Prostate gland (tissue), 2 donors: ENCODE data around the gene TMEM40.

Experiments
- CTCF ChIP-seq, 4 experiments: fragments of 200-600 bp in 2 of 4; fragments of 450-650 bp in 2 of 4; sonication (generic) in 2 of 4; IDR thresholded peaks; 1 replicate in 3 of 4; 2 replicates in 1 of 4; pipeline ENCODE4 v1.5.1; 2016 to 2019; ENCODE audit warnings: antibody characterized with exemption in 4 of 4, mild to moderate bottlenecking in 2 of 4, moderate library complexity in 2 of 4
- POLR2A ChIP-seq: fragments of 450-650 bp; IDR thresholded peaks from one replicate; pipeline ENCODE4 v1.6.1; 2016; ENCODE audit warnings: antibody characterized with exemption, mild to moderate bottlenecking

DNA sequence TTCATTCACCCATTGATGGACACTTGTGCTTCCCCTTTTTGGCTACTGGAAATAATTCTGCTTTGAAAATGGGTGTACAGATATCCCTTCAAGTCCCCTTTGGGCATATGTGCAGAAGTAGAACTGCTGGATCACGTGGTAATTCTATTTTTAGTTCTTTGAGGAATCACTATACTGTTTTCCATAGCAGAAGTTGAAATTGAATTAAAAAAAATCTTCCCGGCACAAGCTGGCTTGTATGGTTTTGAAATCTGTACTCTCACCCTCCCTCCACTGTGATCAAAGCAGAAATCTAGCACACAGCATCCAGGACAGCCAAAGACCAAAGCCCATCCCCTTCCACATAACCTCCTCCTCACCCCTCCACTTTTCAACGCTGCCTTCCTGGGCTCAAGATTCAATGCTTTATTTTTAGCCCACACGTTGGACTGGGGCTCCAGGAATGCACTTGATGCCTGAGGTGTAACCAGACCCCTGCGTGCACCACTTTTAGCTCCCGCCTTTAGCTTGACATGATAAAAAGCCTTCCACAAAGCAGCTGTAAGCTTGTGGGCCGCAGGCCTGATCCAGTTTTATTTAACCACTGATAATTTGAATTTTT is 29.9 kb downstream of the TMEM40 start:
- TF ChIP-seq CTCF (IDR thresholded peaks at IDR 0.05): no peak
- TF ChIP-seq POLR2A: no peak
